Neural progenitor cell (in vitro differentiated cells): ENCODE results near the gene ELF1. TPM values are rescaled to one million over a fixed set of nuclear protein-coding genes. Genes with fewer than 3 reads are reported as not detected.
"Not testable (repeated sequence)": the region's sequence is repeated elsewhere in the genome, so short reads cannot be mapped to it uniquely, and the experiment has no call there.

Experiments used
- DNase-seq: peaks from one replicate; pipeline ENCODE4 v3.0.0-alpha.2; 2016; ENCODE audit warnings: low spot score
- H2AFZ ChIP-seq: fragments of 200-600 bp; sonication (generic); replicated peaks from 2 replicates; pipeline ENCODE4 v1.6.1; 2016; ENCODE audit warnings: antibody characterized with exemption
- H3F3A ChIP-seq: fragments of 200-600 bp; sonication (generic); 2 replicates; pipeline ENCODE4 v1.6.1; 2016; ENCODE audit warnings: antibody characterized with exemption, low read depth
- H3K27ac ChIP-seq: fragments of 200-600 bp; sonication (generic); 2 replicates; pipeline ENCODE4 v1.5.1; 2016; ENCODE audit warnings: mild to moderate bottlenecking
- H3K27me3 ChIP-seq: fragments of 200-600 bp; sonication (generic); 2 replicates; pipeline ENCODE4 v1.6.1; 2016; ENCODE audit warnings: mild to moderate bottlenecking, moderate library complexity
- H3K36me3 ChIP-seq: fragments of 200-600 bp; sonication (generic); 2 replicates; pipeline ENCODE4 v1.5.1; 2016
- H3K4me1 ChIP-seq: fragments of 200-600 bp; sonication (generic); 2 replicates; pipeline ENCODE4 v1.6.1; 2016; ENCODE audit warnings: mixed run types
- H3K4me2 ChIP-seq: fragments of 200-600 bp; sonication (generic); 2 replicates; pipeline ENCODE4 v1.6.1; 2016
- H3K4me3 ChIP-seq: fragments of 200-600 bp; sonication (generic); 2 replicates; pipeline ENCODE4 v1.5.1; 2016
- H3K79me2 ChIP-seq: fragments of 200-600 bp; sonication (generic); 2 replicates; pipeline ENCODE4 v1.6.1; 2016; ENCODE audit warnings: low read depth
- H3K9ac ChIP-seq: fragments of 200-600 bp; sonication (generic); 2 replicates; pipeline ENCODE4 v1.6.1; 2016
- H3K9me3 ChIP-seq: fragments of 200-600 bp; sonication (generic); 2 replicates; pipeline ENCODE4 v1.5.1; 2016; ENCODE audit warnings: low read depth
- H4K20me1 ChIP-seq: fragments of 200-600 bp; sonication (generic); 2 replicates; pipeline ENCODE4 v1.6.1; 2016; ENCODE audit warnings: low read depth
- H3K27ac Mint-ChIP-seq: 3 replicates; pipeline ENCODE4 v1.8.0; 2021; ENCODE audit warnings: mixed read lengths
- H3K27me3 Mint-ChIP-seq: 2 replicates; pipeline ENCODE4 v1.8.0; 2022; ENCODE audit warnings: low read depth, mild to moderate bottlenecking, inconsistent platforms, moderate library complexity, mixed read lengths; ENCODE audit not compliant: insufficient read depth
- H3K36me3 Mint-ChIP-seq: 3 replicates; pipeline ENCODE4 v1.8.0; 2021; ENCODE audit warnings: mixed read lengths
- H3K4me1 Mint-ChIP-seq: 3 replicates; pipeline ENCODE4 v1.8.0; 2021; ENCODE audit warnings: mixed read lengths
- H3K4me3 Mint-ChIP-seq: 3 replicates; pipeline ENCODE4 v1.8.0; 2021; ENCODE audit warnings: mild to moderate bottlenecking, moderate library complexity, mixed read lengths
- H3K9me3 Mint-ChIP-seq: 3 replicates; pipeline ENCODE4 v1.8.0; 2020; ENCODE audit warnings: mixed read lengths
- EZH2 ChIP-seq: fragments of 200-600 bp; sonication (generic); IDR thresholded peaks from 2 replicates; pipeline ENCODE4 v1.6.1; 2017; ENCODE audit warnings: antibody characterized with exemption, mild to moderate bottlenecking, moderate library complexity
- EZH2phosphoT487 ChIP-seq: fragments of 200-600 bp; sonication (generic); IDR thresholded peaks from 2 replicates; pipeline ENCODE4 v1.6.1; 2017; ENCODE audit warnings: antibody characterized with exemption
- total RNA-seq: library from RNA; depleted of rRNA; stranded (reverse); fragments of >200 nt; gene quantifications from 2 replicates; pipeline ENCODE4 v1.2.3, GENCODE V29; 2015; ENCODE audit warnings: low replicate concordance
- TF ChIP-seq, protein P1 (sequence below): fragments of 200-600 bp; sonication (generic); IDR thresholded peaks from 2 replicates; pipeline ENCODE4 v1.5.1; 2017; ENCODE audit warnings: antibody characterized with exemption, mild to moderate bottlenecking

ELF1 gene
- total RNA-seq, 1 donor from 2014 or later, result 9.3 TPM

DNA sequence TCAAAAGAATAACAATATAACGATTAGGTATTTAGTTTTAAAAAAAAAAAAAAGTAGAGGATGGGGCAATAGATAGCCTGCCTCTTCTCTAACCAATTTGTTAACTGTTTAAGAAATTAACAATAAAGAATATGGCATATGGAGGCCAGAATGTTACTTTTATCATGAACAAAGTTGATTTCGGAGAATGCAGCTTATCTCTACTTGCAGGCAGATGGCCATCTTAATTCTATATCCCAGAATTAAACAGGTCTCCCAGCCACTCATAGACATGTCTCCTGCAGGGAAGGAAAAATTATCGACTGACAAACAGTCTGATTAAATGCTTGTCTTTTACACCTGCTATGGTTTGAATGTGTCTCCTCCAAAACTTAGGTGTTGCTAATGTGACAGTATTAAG is 133.1 kb downstream of the ELF1 start:
- DNase-seq, result no peak
- no peak overlapping the region for H3K27ac Mint-ChIP-seq
- no peak overlapping the region for H3K4me3 ChIP-seq
- peaks cover 13% of the 10 kb centered on the region for H3K9me3 Mint-ChIP-seq
- no peak overlapping the region for H3K9ac ChIP-seq
- peaks cover 9% of the 10 kb centered on the region for H3K4me1 ChIP-seq
- no peaks in the 10 kb centered on the region for H3K36me3 Mint-ChIP-seq
- H3K27ac ChIP-seq, result no peak overlapping the region
- H3F3A ChIP-seq, result no peaks in the 10 kb centered on the region
- no peak overlapping the region for H3K4me2 ChIP-seq
- H3K27me3 Mint-ChIP-seq, result peaks cover 2% of the 10 kb centered on the region
- TF ChIP-seq, protein P1, sequence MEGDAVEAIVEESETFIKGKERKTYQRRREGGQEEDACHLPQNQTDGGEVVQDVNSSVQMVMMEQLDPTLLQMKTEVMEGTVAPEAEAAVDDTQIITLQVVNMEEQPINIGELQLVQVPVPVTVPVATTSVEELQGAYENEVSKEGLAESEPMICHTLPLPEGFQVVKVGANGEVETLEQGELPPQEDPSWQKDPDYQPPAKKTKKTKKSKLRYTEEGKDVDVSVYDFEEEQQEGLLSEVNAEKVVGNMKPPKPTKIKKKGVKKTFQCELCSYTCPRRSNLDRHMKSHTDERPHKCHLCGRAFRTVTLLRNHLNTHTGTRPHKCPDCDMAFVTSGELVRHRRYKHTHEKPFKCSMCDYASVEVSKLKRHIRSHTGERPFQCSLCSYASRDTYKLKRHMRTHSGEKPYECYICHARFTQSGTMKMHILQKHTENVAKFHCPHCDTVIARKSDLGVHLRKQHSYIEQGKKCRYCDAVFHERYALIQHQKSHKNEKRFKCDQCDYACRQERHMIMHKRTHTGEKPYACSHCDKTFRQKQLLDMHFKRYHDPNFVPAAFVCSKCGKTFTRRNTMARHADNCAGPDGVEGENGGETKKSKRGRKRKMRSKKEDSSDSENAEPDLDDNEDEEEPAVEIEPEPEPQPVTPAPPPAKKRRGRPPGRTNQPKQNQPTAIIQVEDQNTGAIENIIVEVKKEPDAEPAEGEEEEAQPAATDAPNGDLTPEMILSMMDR, result no peak
- TF ChIP-seq EZH2phosphoT487, result no peak
- no peak for TF ChIP-seq EZH2
- H3K79me2 ChIP-seq, result no peaks in the 10 kb centered on the region
- no peaks in the 10 kb centered on the region for H3K36me3 ChIP-seq
- H3K4me3 Mint-ChIP-seq, result no peak overlapping the region
- no peaks in the 10 kb centered on the region for H3K27me3 ChIP-seq
- H3K9me3 ChIP-seq, result no peaks in the 10 kb centered on the region
- H2AFZ ChIP-seq, result no peak overlapping the region
- no peaks in the 10 kb centered on the region for H4K20me1 ChIP-seq
- no peaks in the 10 kb centered on the region for H3K4me1 Mint-ChIP-seq

DNA sequence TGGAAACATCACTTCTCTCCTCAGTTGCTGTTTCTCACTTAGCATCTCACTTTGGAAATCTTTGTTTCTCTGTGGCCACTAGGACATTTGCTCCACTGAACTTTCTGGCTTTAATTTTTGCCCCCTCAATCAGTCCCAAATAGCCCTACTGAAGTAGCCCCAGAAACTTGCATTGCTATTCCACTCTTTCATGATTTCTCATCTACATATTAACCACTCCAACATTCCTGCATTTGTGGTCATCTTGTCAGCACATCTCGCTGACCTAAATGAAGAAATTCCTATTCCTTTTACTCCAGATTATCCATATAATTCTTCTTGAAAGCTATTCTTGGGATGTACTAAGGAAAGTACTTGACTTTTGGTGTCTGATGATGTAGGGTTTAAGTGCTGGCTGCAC is 134.9 kb downstream of the ELF1 start:
- H3K27ac Mint-ChIP-seq, H3K4me3 Mint-ChIP-seq, H3K4me3 ChIP-seq, H3K4me2 ChIP-seq, H3K9me3 ChIP-seq, H3K36me3 ChIP-seq, H3K27ac ChIP-seq, H3K9me3 Mint-ChIP-seq, H3K9ac ChIP-seq, H3K36me3 Mint-ChIP-seq, H2AFZ ChIP-seq, H3K27me3 ChIP-seq, H3F3A ChIP-seq, H3K4me1 ChIP-seq, DNase-seq, H3K4me1 Mint-ChIP-seq, H3K27me3 Mint-ChIP-seq, H3K79me2 ChIP-seq, H4K20me1 ChIP-seq: not testable (repeated sequence)

Other genes with a start within 250 kb of the ELF1 start
- 29.4 and 61.5 TPM in 2 replicates for gene MRPS31, start 248.1 kb downstream of the ELF1 start, total RNA-seq
- gene SLC25A15, start 229.7 kb downstream of the ELF1 start, total RNA-seq, result 33.7 and 44.2 TPM in 2 replicates
- gene WBP4, start 42.2 kb upstream of the ELF1 start, total RNA-seq, result 9.0 and 12.9 TPM in 2 replicates
- 11.5 and 14.4 TPM in 2 replicates for gene KBTBD6, start 113.5 kb upstream of the ELF1 start, total RNA-seq
- gene KBTBD7, start 175.3 kb upstream of the ELF1 start, total RNA-seq, result 18.5 and 24.7 TPM in 2 replicates
- gene MTRF1, start 244.3 kb upstream of the ELF1 start, total RNA-seq, result 18.1 and 24.9 TPM in 2 replicates